PC-9 (cell line): Measurements from ENCODE around the gene RGS9.

Source experiments
- CTCF ChIP-seq: fragments of 200-600 bp; sonication (generic); conservative IDR thresholded peaks from 2 replicates; pipeline ENCODE4 v1.6.1; 2017; ENCODE audit warnings: mixed run types, antibody characterized with exemption, mild to moderate bottlenecking, moderate library complexity
- EZH2 ChIP-seq: fragments of 200-600 bp; sonication (generic); IDR thresholded peaks from 2 replicates; pipeline ENCODE4 v1.8.0; 2017; ENCODE audit warnings: antibody characterized with exemption, low read depth

DNA sequence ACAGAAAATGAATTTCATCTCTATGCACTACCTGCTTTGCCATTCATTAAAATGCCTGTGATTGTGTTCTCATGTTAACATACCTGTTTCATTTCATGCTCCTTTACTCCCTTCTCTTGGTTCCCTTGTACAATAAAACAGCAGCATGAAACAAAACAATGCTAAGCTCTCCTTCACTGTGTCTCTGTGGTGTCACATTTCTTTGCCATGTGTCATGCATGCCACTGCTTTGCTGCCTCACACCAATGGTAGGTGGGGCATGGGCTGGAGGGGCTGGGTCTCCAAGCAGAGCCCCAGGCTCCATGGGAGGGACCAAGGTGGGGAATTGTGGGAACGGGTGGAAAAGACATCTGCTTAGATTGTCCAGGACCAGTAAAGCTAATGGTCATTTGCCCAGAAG, 83.6 kb downstream of the RGS9 start:
- TF ChIP-seq CTCF (no peak), EZH2 (no peak)
